ENCODE measurements around the gene ZCCHC14.

ZCCHC14 gene

DNA sequence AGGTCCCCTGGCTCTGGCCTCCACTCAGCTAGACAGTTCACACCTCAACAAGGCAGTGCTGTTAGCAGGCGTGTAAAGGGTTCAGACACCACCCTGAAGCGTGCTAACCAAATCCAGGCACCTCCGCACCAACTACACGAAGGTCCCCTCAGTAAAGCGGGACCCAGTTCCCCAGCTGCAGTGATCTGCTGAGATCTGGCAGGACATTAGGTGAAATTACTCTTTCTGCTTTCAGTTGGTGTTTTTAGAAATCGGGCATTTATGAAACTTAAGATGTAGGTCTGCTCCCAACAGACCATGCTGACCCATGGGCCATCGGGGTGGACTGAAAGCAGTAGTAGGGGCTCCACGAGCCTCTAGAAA, 136.4 kb downstream of the ZCCHC14 start:
- no peak for DNase-seq

Measured in stimulated activated CD4-positive, alpha-beta T cell treated with anti-CD3 and anti-CD28 coated beads, Interleukin-2, amount 100 ng/mL, for 24 hours (primary cell).